ENCODE results near the gene STIMATE. TPM values are rescaled to one million over a fixed set of nuclear protein-coding genes. Genes with fewer than 3 reads are reported as not detected.

The STIMATE gene
- total RNA-seq, 1 donor from 2014 or later: 28.8 TPM

- Mint-ChIP-seq H3K36me3 (no peaks in the 10 kb centered on the region), H3K27ac (no peak overlapping the region), H3K4me3 (no peak overlapping the region), H3K4me1 (no peaks in the 10 kb centered on the region), H3K9me3 (no peaks in the 10 kb centered on the region), H3K27me3 (ENCODE audit: low read depth) (no peaks in the 10 kb centered on the region)
- no peak for TF ChIP-seq CTCF (IDR thresholded peaks at IDR 0.05; ENCODE audit: unreplicated experiment)
- DNase-seq (ENCODE audit: low spot score in 2 of 2, unreplicated experiment in 2 of 2): no peak
These were observed 79.5 kb downstream of the STIMATE start for GRCh38 chr3:52817860-52818259.

- no peaks in the 10 kb centered on the region for H3K4me1 Mint-ChIP-seq
- no peak overlapping the region for H3K27ac Mint-ChIP-seq
- TF ChIP-seq CTCF (IDR thresholded peaks at IDR 0.05; ENCODE audit: unreplicated experiment): no peak
- H3K9me3 Mint-ChIP-seq: no peaks in the 10 kb centered on the region
- H3K27me3 Mint-ChIP-seq (ENCODE audit: low read depth): no peaks in the 10 kb centered on the region
- no peaks in the 10 kb centered on the region for H3K36me3 Mint-ChIP-seq
- H3K4me3 Mint-ChIP-seq: no peak overlapping the region
- DNase-seq (ENCODE audit: low spot score in 2 of 2, unreplicated experiment in 2 of 2): no peak
These were observed 80.1 kb downstream of the STIMATE start for GRCh38 chr3:52817221-52817620.

GRCh38 chr3:52816654-52817053, 80.7 kb downstream of the STIMATE start:
- Mint-ChIP-seq H3K27ac (no peak overlapping the region), H3K4me1 (no peaks in the 10 kb centered on the region), H3K27me3 (ENCODE audit: low read depth) (no peaks in the 10 kb centered on the region), H3K36me3 (no peaks in the 10 kb centered on the region), H3K4me3 (no peak overlapping the region), H3K9me3 (no peaks in the 10 kb centered on the region)
- no peak for DNase-seq (ENCODE audit: low spot score in 2 of 2, unreplicated experiment in 2 of 2)
- TF ChIP-seq CTCF (IDR thresholded peaks at IDR 0.05; ENCODE audit: unreplicated experiment): no peak

- Mint-ChIP-seq H3K4me3 (no peak overlapping the region), H3K4me1 (no peaks in the 10 kb centered on the region), H3K9me3 (no peaks in the 10 kb centered on the region), H3K36me3 (no peaks in the 10 kb centered on the region), H3K27ac (no peak overlapping the region), H3K27me3 (ENCODE audit: low read depth) (no peaks in the 10 kb centered on the region)
- no peak for TF ChIP-seq CTCF (IDR thresholded peaks at IDR 0.05; ENCODE audit: unreplicated experiment)
- no peak for DNase-seq (ENCODE audit: low spot score in 2 of 2, unreplicated experiment in 2 of 2)
These were observed 81.1 kb downstream of the STIMATE start for GRCh38 chr3:52816199-52816598.

GRCh38 chr3:52813810-52814209, 83.5 kb downstream of the STIMATE start:
- Mint-ChIP-seq H3K36me3 (no peaks in the 10 kb centered on the region), H3K9me3 (no peaks in the 10 kb centered on the region), H3K4me3 (no peak overlapping the region), H3K4me1 (no peaks in the 10 kb centered on the region), H3K27me3 (ENCODE audit: low read depth) (no peaks in the 10 kb centered on the region), H3K27ac (no peak overlapping the region)
- no peak for TF ChIP-seq CTCF (IDR thresholded peaks at IDR 0.05; ENCODE audit: unreplicated experiment)
- no peak for DNase-seq (ENCODE audit: low spot score in 2 of 2, unreplicated experiment in 2 of 2)

GRCh38 chr3:52811452-52812011, 85.8 kb downstream of the STIMATE start:
- H3K4me3 Mint-ChIP-seq: no peak overlapping the region
- no peak overlapping the region for H3K27ac Mint-ChIP-seq
- H3K9me3 Mint-ChIP-seq: no peaks in the 10 kb centered on the region
- H3K36me3 Mint-ChIP-seq: no peaks in the 10 kb centered on the region
- DNase-seq (ENCODE audit: low spot score in 2 of 2, unreplicated experiment in 2 of 2): no peak
- TF ChIP-seq CTCF (IDR thresholded peaks at IDR 0.05; ENCODE audit: unreplicated experiment): no peak
- H3K4me1 Mint-ChIP-seq: no peaks in the 10 kb centered on the region
- no peaks in the 10 kb centered on the region for H3K27me3 Mint-ChIP-seq (ENCODE audit: low read depth)
